OCI-LY7 (cell line): ENCODE data around the gene OR1K1. TPM values are rescaled to one million over a fixed set of nuclear protein-coding genes. Genes with fewer than 3 reads are reported as not detected.

Source experiments
- BruUV-seq: library from RNA; stranded (reverse); fragments of 400-500 nt; replicated peaks from 2 replicates; lab custom pipeline; 2021; lab: Mats Ljungman, UMichigan
- CTCF ChIA-PET: fragments of 300-600 bp; sonication (Branson Sonifier 250); formaldehyde crosslinking; loops from one replicate; lab custom pipeline; 2022; ENCODE audit warnings: antibody characterized with exemption; ENCODE audit not compliant: unreplicated experiment; lab: Charles Lee
- POLR2A ChIA-PET: fragments of 300-600 bp; sonication (Branson Sonifier 250); formaldehyde crosslinking; loops from one replicate; lab custom pipeline; 2022; ENCODE audit warnings: antibody characterized with exemption; lab: Charles Lee
- DNase-seq: peaks from one replicate; pipeline ENCODE4 v3.0.0-alpha.2; 2015; ENCODE audit warnings: low spot score
- H2AFZ ChIP-seq: fragments of 200-600 bp; sonication (generic), shearing (Covaris generic); 2 replicates; pipeline ENCODE4 v1.6.1; 2014; ENCODE audit warnings: mild to moderate bottlenecking, antibody characterized with exemption, low read length, moderate library complexity
- H3K27ac ChIP-seq: fragments of 200-600 bp; sonication (generic); 2 replicates; pipeline ENCODE4 v1.5.1; 2014; ENCODE audit warnings: mixed run types, low read depth, mild to moderate bottlenecking, moderate library complexity, low read length, inconsistent platforms; ENCODE audit not compliant: poor library complexity, severe bottlenecking
- H3K36me3 ChIP-seq: fragments of 200-600 bp; sonication (generic); 2 replicates; pipeline ENCODE4 v1.6.1; 2014; ENCODE audit warnings: mild to moderate bottlenecking, antibody characterized with exemption, low read length, moderate library complexity, mixed read lengths; ENCODE audit not compliant: insufficient read depth
- H3K4me1 ChIP-seq: fragments of 200-600 bp; sonication (generic); 2 replicates; pipeline ENCODE4 v1.5.1; 2014; ENCODE audit warnings: mild to moderate bottlenecking, low read length; ENCODE audit not compliant: insufficient read depth, poor library complexity, severe bottlenecking
- H3K4me2 ChIP-seq: fragments of 200-600 bp; sonication (generic); 2 replicates; pipeline ENCODE4 v1.6.1; 2014; ENCODE audit warnings: mild to moderate bottlenecking, low read length
- H3K4me3 ChIP-seq: fragments of 200-600 bp; sonication (generic); 2 replicates; pipeline ENCODE4 v1.5.1; 2014; ENCODE audit warnings: mild to moderate bottlenecking, low read depth, low read length; ENCODE audit not compliant: poor library complexity, severe bottlenecking
- H3K79me2 ChIP-seq: fragments of 200-600 bp; sonication (generic); 2 replicates; pipeline ENCODE4 v1.6.1; 2016; ENCODE audit warnings: low read depth, mild to moderate bottlenecking, low read length, moderate library complexity, mixed read lengths; ENCODE audit not compliant: insufficient read depth
- H3K9me2 ChIP-seq: fragments of 200-600 bp; sonication (generic); 2 replicates; pipeline ENCODE4 v1.6.1; 2016; ENCODE audit warnings: mild to moderate bottlenecking, low read length, mixed read lengths; ENCODE audit not compliant: insufficient read depth
- H3K9me3 ChIP-seq: fragments of 200-600 bp; sonication (generic); 2 replicates; pipeline ENCODE4 v1.6.1; 2014; ENCODE audit warnings: mild to moderate bottlenecking, mixed run types, low read length, mixed read lengths
- H4K20me1 ChIP-seq: fragments of 200-600 bp; sonication (generic); 2 replicates; pipeline ENCODE4 v1.6.1; 2014; ENCODE audit warnings: mild to moderate bottlenecking, antibody characterized with exemption, low read length, moderate library complexity, mixed read lengths; ENCODE audit not compliant: insufficient read depth
- CTCF ChIP-seq: fragments of 200-600 bp; sonication (generic); conservative IDR thresholded peaks from 2 replicates; pipeline ENCODE4 v1.5.1; 2014; ENCODE audit warnings: mild to moderate bottlenecking, antibody characterized with exemption, low read length, moderate library complexity, mixed read lengths
- EZH2phosphoT487 ChIP-seq: fragments of 200-600 bp; sonication (generic); IDR thresholded peaks from 2 replicates; pipeline ENCODE4 v1.6.1; 2018; ENCODE audit warnings: low read depth, borderline replicate concordance, mild to moderate bottlenecking, mixed run types, antibody characterized with exemption, low read length, moderate library complexity, mixed read lengths
- intact Hi-C: fragments of 100-400 bp; cut with micrococcal nuclease; formaldehyde crosslinking; loops from one replicate; pipeline ENCODE4 v1.10.0; 2022; ENCODE audit not compliant: unreplicated experiment
- total RNA-seq, 2 experiments: library from RNA; depleted of rRNA in 1 of 2; stranded (reverse); fragments of >200 nt in 1 of 2; shearing (Covaris generic) in 1 of 2; gene quantifications; 2 replicates each; pipeline ENCODE4 v1.2.3, GENCODE V29; 2014 to 2022

The OR1K1 gene
- total RNA-seq, 2 experiments from 2014 or later = not detected

DNA sequence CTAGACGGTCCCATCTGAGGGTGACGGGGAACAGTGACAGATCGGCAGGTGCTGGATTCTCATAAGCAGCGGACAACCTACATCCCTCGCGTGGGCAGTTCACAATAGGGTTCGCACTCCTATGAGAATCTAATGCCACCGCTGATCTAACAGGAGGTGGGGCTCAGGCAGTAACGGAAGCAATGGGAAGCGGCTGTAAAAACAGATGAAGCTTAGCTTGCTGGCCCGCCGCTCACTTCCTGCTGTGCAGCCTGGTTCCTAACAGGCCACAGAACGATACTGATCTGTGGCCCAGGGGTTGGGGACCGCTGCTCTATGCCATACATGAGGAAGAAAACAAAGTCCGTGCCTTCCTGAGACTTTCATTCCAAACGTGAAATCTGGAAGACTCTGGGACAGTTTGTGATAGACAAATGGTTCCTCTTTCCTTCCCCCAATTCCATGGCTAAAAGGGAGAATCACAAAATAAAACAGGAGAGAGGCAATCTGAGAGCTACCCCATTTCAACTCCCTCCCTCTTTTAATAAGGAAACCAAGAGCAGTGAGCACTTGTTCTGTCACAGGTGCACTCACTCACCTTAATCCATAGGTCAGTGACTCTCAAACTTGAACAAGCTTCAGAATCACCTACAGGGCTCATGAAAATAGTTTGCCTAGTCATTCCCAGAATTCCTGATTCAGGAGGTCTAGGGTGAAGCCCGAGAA lies 16.4 kb downstream of the OR1K1 start:
- H3K4me2 ChIP-seq = no peak overlapping the region
- DNase-seq = no peak
- H3K9me3 ChIP-seq = no peaks in the 10 kb centered on the region
- H3K4me3 ChIP-seq = no peak overlapping the region
- peaks cover 44% of the 10 kb centered on the region for H3K36me3 ChIP-seq
- no peaks in the 10 kb centered on the region for H4K20me1 ChIP-seq
- no peak for TF ChIP-seq EZH2phosphoT487
- no peak for TF ChIP-seq CTCF
- H3K27ac ChIP-seq = no peak overlapping the region
- no TSS peak for BruUV-seq
- no peaks in the 10 kb centered on the region for H3K9me2 ChIP-seq
- ChIA-PET CTCF (no interaction called here), POLR2A (no interaction called here)
- no peaks in the 10 kb centered on the region for H3K4me1 ChIP-seq
- no peaks in the 10 kb centered on the region; the same call in 1 of the 2 replicates for H3K79me2 ChIP-seq
- no peak overlapping the region for H2AFZ ChIP-seq
- intact Hi-C loops = loop anchor here (10.0 kb wide), 1 partner anchor 432 kb away; no protein-coding TSS in a partner anchor

GRCh38 chr9:122819326-122819725 lies 19.4 kb downstream of the OR1K1 start:
- Histone ChIP-seq H2AFZ (no peak overlapping the region), H3K4me3 (no peak overlapping the region), H3K27ac (no peak overlapping the region), H3K9me3 (no peaks in the 10 kb centered on the region), H4K20me1 (no peaks in the 10 kb centered on the region), H3K9me2 (no peaks in the 10 kb centered on the region), H3K79me2 (peaks cover 4% of the 10 kb centered on the region; the same call in 1 of the 2 replicates), H3K4me2 (no peak overlapping the region), H3K4me1 (no peaks in the 10 kb centered on the region), H3K36me3 (peaks cover 70% of the 10 kb centered on the region)
- TF ChIP-seq EZH2phosphoT487 (no peak), CTCF (no peak)
- BruUV-seq = no TSS peak
- ChIA-PET POLR2A (no interaction called here), CTCF (no interaction called here)
- DNase-seq = no peak
- intact Hi-C loops = loop anchor here (10.0 kb wide), 1 partner anchor 435 kb away; no protein-coding TSS in a partner anchor
